WI38 (cell line): Measurements from ENCODE around the gene SYT8.
"Not testable (repeated sequence)": the region's sequence is repeated elsewhere in the genome, so short reads cannot be mapped to it uniquely, and the experiment has no call there.

ENCODE experiments used
- H3K4me3 ChIP-seq: 2 replicates; pipeline ENCODE4 v1.5.1; 2011; ENCODE audit warnings: low read depth, mild to moderate bottlenecking, control low read depth, low read length
- CTCF ChIP-seq: IDR thresholded peaks from 2 replicates; pipeline ENCODE4 v1.5.1; 2012; ENCODE audit warnings: low read depth, mild to moderate bottlenecking, control low read depth, low read length

The SYT8 gene

GRCh38 chr11:1796413-1797011, 38.3 kb upstream of the SYT8 start:
- no peak overlapping the region for H3K4me3 ChIP-seq
- no peak for TF ChIP-seq CTCF

GRCh38 chr11:1797391-1798125, 37.2 kb upstream of the SYT8 start:
- no peak for TF ChIP-seq CTCF
- no peak overlapping the region for H3K4me3 ChIP-seq

- no peak for TF ChIP-seq CTCF
- H3K4me3 ChIP-seq, result no peak overlapping the region
These were observed 31.5 kb upstream of the SYT8 start for GRCh38 chr11:1803246-1803645.

GRCh38 chr11:1803835-1804519, 30.8 kb upstream of the SYT8 start:
- not testable (repeated sequence) for H3K4me3 ChIP-seq

- no peak overlapping the region for H3K4me3 ChIP-seq
- no peak for TF ChIP-seq CTCF
These were observed 29.3 kb upstream of the SYT8 start for GRCh38 chr11:1805525-1805924.

GRCh38 chr11:1807264-1807995, 27.4 kb upstream of the SYT8 start:
- no peak overlapping the region for H3K4me3 ChIP-seq
- no peak for TF ChIP-seq CTCF

- no peak overlapping the region for H3K4me3 ChIP-seq
- no peak for TF ChIP-seq CTCF
These were observed 24.0 kb upstream of the SYT8 start for GRCh38 chr11:1810761-1811160.
